HG03139 (cell line): Measurements from ENCODE around the gene C16orf95.
"Not testable (repeated sequence)": the region's sequence is repeated elsewhere in the genome, so short reads cannot be mapped to it uniquely, and the experiment has no call there.

ENCODE experiments used
- ATAC-seq: cut with Tn5 transposase; IDR thresholded peaks from one replicate; pipeline ENCODE4 v1.9.1; 2021; ENCODE audit not compliant: unreplicated experiment

The C16orf95 gene

DNA sequence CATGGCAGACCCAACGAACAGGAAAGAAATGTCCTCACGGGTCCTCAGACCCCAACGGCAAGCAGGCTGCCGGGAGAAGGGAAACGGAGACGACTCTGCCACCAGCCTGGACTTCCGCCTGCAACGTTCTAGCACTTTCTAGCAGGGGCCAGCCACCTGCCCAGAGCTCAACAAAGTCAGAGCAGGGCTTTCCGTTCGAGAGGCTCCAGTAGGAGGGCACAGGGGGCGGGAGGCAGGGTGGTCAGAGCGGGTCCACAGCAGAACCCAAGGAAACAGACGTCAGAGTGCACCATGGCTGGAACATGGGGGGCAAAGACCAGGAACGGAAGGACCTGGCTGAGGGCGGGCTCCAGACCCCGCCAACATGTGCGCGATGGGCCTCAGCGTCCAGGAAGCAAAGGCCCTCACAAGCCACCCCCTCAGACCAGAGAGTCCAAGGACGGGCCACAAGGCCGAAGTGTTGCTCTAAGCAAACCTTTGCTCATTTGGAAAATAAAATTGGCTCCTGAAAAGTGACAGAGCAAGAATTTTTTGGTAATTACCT is 29.4 kb upstream of the C16orf95 start:
- no peak for ATAC-seq

DNA sequence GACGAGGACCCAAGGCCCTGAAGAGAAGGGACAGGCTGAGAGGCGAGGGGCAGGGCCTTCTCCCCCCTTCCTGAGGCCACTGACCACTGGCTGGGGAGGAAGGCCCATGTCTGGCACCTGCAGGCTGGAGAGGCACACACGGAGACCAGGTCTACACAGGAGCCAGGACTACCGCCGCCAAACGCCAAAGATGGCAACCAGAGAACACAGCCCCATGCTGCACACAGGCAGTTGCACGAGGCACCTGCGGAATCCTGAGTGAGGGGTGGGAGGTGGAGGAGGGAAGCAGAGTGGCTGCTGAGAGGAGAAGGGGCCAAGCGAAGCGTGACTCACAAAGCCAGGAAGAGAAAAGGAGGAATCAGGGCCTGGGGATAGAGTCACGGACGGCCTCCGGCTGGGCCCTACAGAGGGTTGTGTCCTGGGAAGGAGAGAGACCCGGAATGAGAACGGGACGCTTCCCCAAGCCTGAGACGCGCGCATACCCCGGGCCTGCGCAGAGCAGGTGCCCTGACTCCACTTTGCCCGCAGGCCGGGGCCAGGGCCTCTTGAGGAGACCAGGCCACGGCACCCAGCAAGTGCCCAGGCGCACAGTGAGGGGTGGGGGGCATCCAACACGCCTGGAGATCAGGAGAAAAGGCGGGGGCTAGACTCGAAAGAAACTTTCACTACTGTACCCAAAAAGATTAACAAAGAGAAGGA is 28.7 kb upstream of the C16orf95 start:
- no peak for ATAC-seq

DNA sequence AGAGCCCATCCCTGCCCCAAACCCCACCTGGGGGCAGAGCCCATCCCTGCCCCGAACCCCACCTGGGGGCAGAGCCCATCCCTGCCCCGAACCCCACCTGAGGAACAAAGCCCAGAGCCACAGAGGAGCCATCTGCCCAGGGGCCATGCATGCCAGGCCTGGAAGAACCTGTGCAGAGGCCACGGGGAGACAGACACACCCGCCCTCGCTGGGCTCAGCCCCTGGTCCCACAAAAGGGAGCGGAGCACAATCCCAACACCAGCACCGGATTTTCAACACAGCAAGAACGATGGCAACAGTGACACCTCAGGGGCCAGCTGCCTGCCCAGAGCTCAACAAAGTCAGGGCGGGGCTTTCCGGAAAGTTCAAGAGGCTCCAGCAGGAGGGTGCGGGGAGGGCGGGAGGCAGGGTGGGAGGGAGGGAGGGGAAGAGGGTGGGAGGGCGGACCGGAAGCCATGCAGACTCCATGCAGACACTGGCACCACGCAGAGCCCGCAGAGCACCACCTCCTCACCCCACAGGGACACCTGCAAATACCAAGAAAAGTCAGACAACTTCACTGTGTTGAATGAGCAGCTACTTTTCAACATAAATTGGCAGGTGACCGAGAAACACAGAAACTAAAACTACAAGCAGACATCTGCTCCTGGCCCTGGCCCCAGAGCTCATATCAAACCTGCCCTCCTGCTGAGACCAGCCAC is 27.9 kb upstream of the C16orf95 start:
- no peak for ATAC-seq

DNA sequence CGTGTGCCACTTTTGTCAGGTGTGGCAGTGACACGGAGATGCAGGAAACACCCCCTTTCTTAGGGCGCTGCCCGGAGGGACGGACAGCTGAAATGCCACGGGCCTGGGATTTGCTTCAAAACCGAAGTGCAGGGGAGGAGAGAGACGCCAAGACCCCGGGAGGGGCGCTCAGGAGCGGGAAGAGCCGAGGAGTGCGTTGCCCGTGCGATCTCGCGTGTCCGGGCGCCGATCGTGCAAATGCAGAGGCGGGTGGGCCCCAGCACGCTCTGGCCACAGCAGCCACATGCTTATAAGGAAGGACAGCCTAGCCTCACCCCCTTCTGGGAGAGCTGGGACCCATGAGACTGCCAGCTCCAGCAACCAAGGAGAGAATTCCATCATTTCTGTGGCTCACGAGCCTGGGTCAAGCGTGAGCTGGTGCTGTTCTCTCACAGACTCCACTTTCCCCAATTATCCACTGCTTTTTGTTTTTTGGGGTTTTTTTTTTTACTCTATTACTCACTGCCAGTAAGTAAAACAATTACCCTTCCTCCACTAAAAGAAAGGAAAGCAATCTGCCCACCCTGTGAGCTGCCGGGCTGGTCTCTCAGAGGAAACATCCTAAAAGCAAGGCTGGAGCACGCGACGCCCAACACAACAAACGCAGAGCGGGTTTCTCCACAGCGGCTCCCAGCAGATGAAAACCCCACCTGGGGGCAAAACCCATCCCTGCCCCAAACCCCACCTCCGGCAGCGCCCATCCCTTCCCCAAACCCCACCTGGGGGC is 27.2 kb upstream of the C16orf95 start:
- no peak for ATAC-seq

DNA sequence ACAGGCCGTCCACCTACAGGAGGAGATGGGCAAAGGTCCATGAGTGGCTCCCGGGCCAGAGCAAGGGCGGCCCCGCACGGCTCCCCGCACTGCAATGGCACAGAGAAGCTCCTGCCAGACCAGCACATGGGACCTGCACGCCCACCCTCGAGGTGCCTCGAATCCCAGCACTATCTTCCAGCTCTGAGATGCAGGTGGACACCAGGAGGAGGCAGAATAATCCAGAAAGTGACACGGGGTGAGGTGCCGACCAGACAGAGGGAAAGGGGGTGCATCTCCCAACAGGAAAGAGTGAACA is 26.5 kb upstream of the C16orf95 start:
- ATAC-seq: no peak

DNA sequence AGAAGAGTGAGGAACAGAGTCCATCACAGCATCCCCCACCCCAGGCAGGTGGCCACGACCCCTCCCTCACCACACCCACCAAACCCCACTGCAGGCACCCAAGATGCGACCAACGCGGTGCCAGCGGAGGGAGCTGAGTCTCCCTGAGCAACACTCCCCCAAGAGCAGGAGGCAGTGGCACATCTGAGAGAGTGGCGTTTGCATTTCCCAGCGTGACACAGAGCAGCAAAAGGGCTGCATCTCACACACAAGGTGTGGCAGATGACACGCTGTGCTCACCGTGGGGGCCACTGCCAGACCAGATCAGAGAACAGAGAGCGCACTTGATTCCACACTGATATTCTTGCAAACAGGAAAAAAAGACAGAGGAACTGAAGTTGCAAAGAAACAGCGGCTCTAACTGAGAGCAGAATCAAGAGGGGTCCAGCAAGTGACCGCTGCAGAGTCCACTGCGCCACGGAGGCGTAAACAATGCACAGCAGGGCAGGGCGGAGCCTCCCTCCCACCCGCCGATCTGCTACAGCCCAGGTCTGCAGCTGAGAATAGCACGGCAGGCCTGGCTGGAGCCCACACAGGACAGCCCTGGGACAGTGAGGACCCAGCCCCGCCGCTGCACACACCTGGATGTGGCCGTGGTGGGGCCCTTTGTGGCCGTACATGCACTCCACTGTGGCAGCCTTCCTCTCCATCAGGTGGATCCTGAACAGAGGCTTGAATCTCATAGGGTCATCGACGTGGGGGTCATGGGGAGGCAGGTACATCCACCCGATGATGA is 26.0 kb upstream of the C16orf95 start:
- ATAC-seq: no peak

DNA sequence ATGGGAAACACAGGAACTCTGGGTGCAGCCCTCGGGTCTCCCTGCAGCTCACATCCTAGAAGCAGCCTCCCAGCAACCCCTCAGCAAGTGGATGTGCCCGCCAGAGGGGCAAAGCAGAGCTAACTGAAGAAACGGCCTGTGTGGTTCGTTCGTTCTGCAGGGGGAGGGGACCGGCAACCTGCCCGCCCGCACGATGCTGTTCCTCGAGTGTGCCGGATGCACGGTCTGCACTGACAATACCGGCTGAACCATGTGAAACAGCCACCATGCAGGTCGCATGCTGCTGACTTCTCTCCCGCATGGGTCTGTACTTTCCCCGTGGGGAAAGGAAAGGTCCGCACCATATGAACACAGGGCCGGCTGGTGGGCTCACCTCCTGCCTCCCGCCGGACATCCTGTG is 25.3 kb upstream of the C16orf95 start:
- no peak for ATAC-seq

DNA sequence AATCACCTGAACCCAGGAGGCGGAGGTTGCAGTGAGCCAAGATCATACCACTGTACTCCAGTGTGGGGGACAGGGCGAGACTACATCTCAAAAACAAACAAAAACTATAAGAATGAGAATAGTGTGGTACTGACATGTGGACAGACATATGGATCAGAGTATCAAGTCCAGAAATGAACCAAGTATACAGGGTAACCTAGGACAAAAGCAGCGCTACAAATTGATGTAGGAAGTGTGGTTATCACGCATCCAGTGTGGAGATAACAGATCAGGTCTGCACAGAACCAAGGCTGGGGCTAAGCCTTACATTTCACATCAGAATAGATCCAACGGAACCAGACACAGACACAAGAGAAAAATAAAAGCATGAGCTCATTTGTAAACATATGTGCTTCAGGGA is 23.0 kb upstream of the C16orf95 start:
- ATAC-seq: no peak

DNA sequence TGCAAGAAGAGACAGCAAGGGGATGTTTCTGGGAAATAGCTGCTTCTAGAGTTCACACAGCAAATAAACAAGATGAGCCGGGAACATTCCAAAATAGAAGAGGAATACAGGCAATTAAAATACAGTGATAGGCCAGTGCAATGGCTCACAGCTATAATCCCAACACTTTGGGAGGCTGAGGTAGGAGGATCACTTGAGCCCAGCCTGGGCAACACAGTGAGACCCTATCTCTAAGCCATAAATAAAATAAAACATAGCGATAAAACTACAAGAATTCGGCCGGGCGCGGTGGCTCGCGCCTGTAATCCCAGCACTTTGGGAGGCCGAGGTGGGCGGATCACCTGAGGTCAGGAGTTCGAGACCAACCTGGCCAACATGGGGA is 22.5 kb upstream of the C16orf95 start:
- not testable (repeated sequence) for ATAC-seq

DNA sequence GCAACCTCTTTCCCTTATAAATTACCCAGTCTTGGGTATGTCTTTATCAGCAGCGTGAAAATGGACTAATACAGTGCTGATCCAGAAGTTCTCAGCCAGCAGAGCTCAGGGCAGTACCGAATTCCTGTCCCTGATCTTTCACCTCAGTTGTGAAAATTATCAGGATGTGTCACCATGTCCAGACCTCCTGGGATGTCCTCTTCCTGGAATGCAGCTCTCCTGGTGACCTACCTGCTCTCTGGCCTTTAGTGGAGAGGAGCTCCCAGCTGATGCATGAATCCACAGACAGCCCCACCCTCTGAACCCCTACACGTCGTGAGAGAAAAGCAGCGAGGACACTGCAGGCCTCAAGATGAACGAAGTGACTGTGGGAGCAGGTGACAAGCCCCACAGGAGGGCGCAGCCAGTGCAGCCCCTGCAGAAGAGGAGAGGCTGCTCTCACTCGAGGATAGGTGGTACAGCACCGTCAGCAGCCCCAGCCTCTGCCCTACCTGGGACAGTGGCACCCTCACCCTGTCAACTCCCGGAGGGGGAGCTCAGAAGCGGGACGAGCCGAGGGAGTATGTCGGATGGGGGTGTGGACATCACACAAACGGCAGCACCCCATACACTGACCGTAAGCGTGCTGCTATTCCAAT is 22.0 kb upstream of the C16orf95 start:
- no peak for ATAC-seq

DNA sequence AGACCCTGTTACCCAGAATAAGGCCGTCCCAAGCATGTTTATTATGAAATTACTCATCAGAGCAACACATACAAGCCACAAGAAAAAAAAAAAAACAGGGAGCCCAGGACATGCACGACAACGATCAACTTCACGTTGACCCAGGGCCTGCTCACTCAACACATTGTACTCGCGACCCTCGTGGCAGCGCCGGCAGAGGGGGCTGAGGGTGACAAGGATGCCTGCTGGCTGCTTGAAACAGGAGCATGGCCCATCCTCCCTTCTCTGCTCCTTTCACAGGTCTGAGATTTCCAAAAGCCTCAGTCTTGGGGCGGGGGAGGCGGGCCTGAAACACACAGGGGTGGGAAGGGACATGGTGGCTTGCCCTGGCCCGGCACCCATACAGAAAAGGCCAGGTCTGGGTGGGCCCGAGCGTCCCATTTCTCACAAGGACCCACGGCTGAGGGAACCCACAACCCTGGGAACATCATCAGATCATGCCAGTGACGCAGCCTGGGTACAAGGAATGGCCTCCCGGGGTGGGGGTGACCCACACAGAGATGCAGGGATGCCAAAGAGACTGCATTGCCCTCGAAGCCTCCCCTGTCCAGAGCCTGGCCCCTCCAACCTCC is 21.1 kb upstream of the C16orf95 start:
- no peak for ATAC-seq

DNA sequence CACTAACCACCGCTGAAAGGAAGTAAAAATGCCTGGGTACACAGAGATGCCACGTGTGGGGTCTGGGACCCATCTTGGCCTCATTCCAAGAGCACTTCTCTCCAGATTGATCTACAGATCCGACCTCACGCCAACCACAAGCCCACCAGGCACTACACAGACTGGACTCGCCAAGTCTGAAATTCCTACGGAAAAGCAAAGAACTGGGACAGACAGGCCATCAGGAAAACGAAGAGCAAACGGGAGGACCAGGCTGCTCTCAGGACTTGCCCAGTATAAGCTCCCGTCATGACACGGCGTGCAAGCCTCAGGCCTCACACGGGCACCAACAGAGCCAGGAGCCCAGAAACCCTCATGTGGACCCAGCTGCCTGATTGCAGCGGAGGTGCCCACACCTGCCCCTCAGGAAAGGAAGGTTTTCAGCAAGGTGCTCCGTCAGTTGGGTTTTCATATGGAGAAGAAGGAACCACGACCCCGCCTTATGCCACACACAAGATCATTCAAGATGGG is 20.1 kb upstream of the C16orf95 start:
- ATAC-seq: no peak

DNA sequence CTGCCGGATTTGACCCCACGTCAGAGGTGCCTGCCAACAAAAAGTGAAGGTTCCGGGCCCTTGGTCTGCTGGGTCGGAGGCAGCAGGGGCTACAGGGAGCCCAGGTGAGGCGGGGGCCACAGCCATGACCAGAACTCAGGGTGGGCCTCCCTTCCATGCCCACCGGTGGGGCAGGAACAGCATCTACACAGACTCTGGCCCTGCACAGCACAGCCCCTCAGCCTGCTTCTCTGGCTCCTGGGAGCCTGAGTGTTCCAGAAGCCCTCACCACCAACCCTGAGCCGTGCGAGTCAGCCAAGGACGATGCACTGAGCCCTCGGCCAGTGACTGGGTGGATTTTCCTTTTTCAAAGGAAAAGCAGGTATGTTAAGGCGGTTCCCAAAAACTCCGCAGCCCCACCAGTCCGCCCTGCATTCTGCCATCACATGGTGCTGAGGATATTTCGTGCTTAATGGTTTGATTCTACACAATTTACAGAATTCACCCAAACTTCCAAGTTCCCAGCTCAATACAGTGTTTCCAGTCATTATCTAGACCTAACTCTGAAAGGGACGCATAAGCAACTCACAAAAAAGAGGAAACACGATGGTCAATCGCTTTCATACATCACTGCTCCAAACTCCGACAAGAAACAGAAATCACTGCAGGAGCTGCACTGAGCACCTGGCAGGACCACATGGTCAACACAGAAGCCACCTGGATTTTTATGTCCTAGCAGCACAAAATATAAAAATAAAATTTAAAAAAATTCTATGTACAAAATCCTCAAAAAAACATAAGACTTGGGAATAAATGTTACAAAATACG is 19.4 kb upstream of the C16orf95 start:
- ATAC-seq: no peak

DNA sequence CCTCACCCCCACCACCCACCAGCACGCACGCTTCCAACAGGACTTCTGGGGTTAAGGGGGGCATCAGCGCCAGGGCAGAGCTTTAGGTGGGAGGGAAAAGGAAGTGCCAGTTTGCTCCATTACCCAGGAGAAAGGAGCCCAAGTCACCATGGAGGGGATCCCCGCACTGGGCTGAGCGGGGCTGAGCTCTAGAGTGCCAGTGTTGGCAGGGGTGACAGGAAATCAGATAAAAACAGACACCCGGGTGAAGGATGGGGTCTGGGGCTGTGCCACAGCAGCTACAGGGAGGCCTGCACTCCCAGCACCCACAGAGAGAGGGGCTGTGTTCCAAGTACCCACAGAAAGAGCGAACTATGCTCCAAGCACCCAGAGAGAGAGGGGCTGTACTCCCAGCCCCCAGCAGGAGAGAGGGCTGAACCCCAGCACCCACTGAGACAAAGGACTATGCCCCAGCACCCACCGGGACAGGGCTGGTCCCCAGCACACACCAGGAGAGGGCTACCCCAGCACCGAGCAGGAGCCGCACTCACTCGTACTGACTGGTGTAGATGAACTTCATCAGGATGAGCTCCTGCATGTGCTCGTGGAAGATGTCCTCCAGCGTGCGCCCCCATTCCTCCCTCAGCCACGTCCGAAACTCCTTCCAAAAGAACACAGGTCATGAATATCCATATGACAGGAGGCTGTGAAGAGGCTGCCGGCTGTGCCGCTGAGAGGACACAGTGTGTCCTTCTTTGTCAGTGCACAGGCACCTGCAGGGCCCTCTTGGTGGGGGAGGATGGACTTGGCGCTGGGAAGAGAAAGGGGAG is 18.6 kb upstream of the C16orf95 start:
- no peak for ATAC-seq

DNA sequence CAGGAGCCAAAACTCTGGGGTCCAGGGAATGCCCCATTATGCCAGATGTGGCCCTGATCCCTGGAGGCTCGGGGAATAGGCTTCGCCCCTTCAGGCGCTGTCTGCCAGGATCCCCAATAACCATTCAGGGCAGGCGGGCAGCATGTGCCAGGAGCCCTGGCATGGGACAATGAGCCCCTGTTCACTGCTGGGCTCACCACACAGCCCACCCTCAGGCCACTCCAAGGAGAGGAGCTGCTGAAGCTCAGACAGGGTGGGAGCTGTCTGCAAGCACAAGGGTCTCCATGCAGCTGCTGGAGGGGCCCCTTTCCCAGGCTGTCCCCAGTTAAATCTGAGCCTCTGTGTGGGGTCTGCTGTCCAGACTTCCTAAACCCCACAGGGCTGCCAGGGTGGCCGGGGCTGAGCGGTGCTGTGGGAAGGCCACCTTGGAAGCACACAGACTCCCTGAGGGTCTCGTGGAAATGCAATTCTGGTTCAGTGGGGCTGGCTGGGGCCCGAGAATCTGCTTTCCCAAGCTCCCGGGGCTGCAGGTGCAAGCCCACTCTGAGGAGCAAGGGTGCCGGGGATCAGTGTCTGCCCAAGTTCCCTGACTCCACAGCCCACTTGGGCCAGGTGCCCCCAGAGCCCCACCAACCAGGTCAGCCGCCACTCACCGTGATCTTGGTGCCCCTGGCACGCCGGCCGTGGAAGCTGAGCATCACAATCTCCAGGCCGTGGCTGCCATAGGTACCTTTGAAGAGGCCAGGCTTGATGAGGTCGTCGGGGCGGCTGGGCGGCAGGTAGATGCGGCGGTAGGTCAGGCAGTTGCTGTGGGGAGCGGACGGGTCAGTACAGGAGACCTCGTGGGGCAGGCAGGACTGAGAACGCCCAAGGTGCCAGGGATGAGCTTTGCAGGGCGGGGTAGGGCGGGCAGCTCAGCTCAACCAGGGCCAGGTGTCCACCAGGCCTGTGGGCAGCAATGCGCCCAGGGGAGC is 17.7 kb upstream of the C16orf95 start:
- no peak for ATAC-seq

DNA sequence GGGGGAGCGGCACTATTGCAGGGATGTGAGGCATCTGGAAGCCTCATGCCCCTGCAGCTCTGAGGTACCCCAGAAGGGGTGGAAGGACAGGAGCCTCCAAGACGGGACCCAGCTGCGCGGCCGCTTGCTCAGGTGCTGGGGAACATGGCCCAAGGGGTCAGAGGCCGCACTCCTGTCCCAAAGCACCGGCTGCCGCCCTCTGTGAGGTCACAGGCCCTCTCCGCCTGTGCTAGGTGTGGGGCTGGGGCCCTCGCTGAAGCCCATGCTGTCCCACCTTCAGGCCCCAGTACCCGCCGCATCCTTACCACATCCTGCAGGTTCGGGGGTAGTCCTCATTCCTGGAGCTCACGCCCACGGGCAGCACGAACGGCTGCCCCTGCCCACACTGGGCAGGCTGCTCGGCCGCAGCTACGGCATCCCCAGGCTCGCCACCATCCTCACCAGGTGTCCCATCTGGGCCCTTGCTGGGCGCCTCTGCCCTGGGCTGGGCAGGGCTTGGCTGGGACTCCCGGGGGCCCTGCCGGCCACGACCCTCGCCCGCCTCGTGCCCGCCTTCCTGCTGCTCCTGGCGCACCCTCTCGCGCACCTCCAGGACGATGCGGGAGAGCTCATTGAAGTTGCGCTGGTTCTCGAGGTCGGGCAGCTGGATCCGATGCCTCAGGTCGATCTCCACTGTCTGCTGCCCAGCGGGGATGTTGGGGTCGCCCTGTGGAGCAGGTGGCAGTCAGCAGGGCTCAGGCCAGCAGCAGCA is 16.6 kb upstream of the C16orf95 start:
- ATAC-seq: no peak

DNA sequence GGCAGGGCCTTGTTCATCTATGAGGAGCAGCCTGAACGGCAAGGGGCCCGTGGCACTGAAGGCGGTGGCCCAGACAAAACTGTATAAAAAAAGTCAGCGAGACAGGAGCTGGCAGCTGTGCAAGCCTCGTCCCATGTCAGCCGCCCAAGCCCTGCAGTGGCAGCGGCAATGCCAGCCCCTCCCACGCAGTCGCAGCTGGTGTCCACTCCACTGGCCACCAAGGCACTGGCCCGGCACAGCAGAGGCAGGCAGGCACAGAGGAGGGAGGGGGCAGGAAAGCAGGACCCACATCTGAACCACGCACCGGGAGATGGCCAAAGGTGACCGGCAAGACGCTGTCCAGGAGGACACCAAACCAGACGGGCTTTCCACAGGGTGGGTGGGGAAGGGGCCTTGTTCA is 15.9 kb upstream of the C16orf95 start:
- no peak for ATAC-seq
